Superior temporal gyrus (tissue), 1 donor: ENCODE measurements around the gene ALDH1B1.

Experiments used
- DNase-seq: peaks from one replicate; pipeline ENCODE4 v3.0.0-alpha.2; 2016; ENCODE audit errors: extremely low spot score

Gene ALDH1B1

GRCh38 chr9:38392235-38393127 lies at the start of gene ALDH1B1:
Gene ALDH1B1 (plus strand): TSS chr9:38392702. CDS start chr9:38395749, 3,047 bp downstream.
- DNase-seq, result peak; percentile 75

- no peak for DNase-seq
Measured at GRCh38 chr9:38343037-38343436, 49.5 kb upstream of the ALDH1B1 start.

- DNase-seq, result no peak
Measured at GRCh38 chr9:38343552-38343951, 49.0 kb upstream of the ALDH1B1 start.

GRCh38 chr9:38344566-38345324 lies 47.8 kb upstream of the ALDH1B1 start:
- DNase-seq, result no peak

GRCh38 chr9:38345851-38346755 lies 46.4 kb upstream of the ALDH1B1 start:
- no peak for DNase-seq

- no peak for DNase-seq
Measured at GRCh38 chr9:38346811-38347210, 45.7 kb upstream of the ALDH1B1 start.

GRCh38 chr9:38347271-38347671 lies 45.2 kb upstream of the ALDH1B1 start:
- no peak for DNase-seq

GRCh38 chr9:38347946-38348345 lies 44.6 kb upstream of the ALDH1B1 start:
- no peak for DNase-seq

GRCh38 chr9:38350529-38350928 lies 42.0 kb upstream of the ALDH1B1 start:
- DNase-seq, result no peak

- no peak for DNase-seq
Measured at GRCh38 chr9:38352530-38353328, 39.8 kb upstream of the ALDH1B1 start.

GRCh38 chr9:38355115-38355514 lies 37.4 kb upstream of the ALDH1B1 start:
- DNase-seq, result no peak

GRCh38 chr9:38355517-38356120 lies 36.9 kb upstream of the ALDH1B1 start:
- no peak for DNase-seq

- no peak for DNase-seq
Measured at GRCh38 chr9:38356851-38357250, 35.7 kb upstream of the ALDH1B1 start.

- DNase-seq, result no peak
Measured at GRCh38 chr9:38357350-38358114, 35.0 kb upstream of the ALDH1B1 start.

GRCh38 chr9:38358390-38359296 lies 33.9 kb upstream of the ALDH1B1 start:
- no peak for DNase-seq

- no peak for DNase-seq
Measured at GRCh38 chr9:38359297-38359653, 33.2 kb upstream of the ALDH1B1 start.

GRCh38 chr9:38359689-38360385 lies 32.7 kb upstream of the ALDH1B1 start:
- no peak for DNase-seq

- no peak for DNase-seq
Measured at GRCh38 chr9:38360839-38361472, 31.5 kb upstream of the ALDH1B1 start.
